Lower leg skin (tissue), 4 donors: Measurements from ENCODE around the gene ASPA. TPM values are rescaled to one million over a fixed set of nuclear protein-coding genes. Genes with fewer than 3 reads are reported as not detected.

Experiments used
- DNase-seq, 2 donors: peaks; one replicate each; pipeline ENCODE4 v3.0.0-alpha.2; 2019; ENCODE audit warnings: low spot score in 2 of 2
- H3K4me3 ChIP-seq: fragments of 200-600 bp; sonication (generic); 2 replicates; pipeline ENCODE4 v1.5.1; 2017; ENCODE audit warnings: mild to moderate bottlenecking, low read depth; ENCODE audit not compliant: poor library complexity, severe bottlenecking
- CTCF ChIP-seq, 3 donors: fragments of 450-650 bp; IDR thresholded peaks; one replicate each; pipeline ENCODE4 v1.5.1; 2016; ENCODE audit warnings: antibody characterized with exemption in 3 of 3, mild to moderate bottlenecking in 3 of 3, moderate library complexity in 2 of 3
- POLR2A ChIP-seq, 2 donors: fragments of 450-650 bp; IDR thresholded peaks; one replicate each; pipeline ENCODE4 v1.6.1; 2016 to 2017; ENCODE audit warnings: antibody characterized with exemption in 2 of 2, mild to moderate bottlenecking in 1 of 2, moderate library complexity in 1 of 2
- WGBS, 2 donors: methylation state at CpG; one replicate each; pipeline ENCODE4 v1.1.5; 2018; 5-methylcytosine and 5-hydroxymethylcytosine counted together
- intact Hi-C: fragments of 100-400 bp; cut with DNase I; formaldehyde crosslinking; loops from one replicate; pipeline ENCODE4 v1.15.0; 2023; ENCODE audit warnings: low total_unique reads
- total RNA-seq, 4 donors: library from RNA; depleted of rRNA; stranded (reverse); fragments of >200 nt; gene quantifications; one replicate each; pipeline ENCODE4 v1.1.0, GENCODE V29; 2016

ASPA gene
- total RNA-seq, 4 donors from 2014 or later: 0.69 to 3.2 (median 1.4) TPM

- TF ChIP-seq POLR2A (IDR thresholded peaks at IDR 0.05): no peak
- TF ChIP-seq CTCF (IDR thresholded peaks at IDR 0.05): no peak
- no peak for DNase-seq
- H3K4me3 ChIP-seq: no peak overlapping the region
- 75 to 91% methylated on average over 4 to 5 of the region's 5 CpGs for WGBS, 2 donors
- intact Hi-C loops: no loop called here
Measured at GRCh38 chr17:3502466-3502865, 26.7 kb downstream of the ASPA start.

GRCh38 chr17:3503285-3503684, 27.5 kb downstream of the ASPA start:
- 51 to 59% methylated on average over 1 of the region's 1 CpG for WGBS, 2 donors
- intact Hi-C loops: no loop called here
- TF ChIP-seq POLR2A (IDR thresholded peaks at IDR 0.05): no peak
- no peak for TF ChIP-seq CTCF (IDR thresholded peaks at IDR 0.05)
- H3K4me3 ChIP-seq: no peak overlapping the region
- no peak for DNase-seq

- H3K4me3 ChIP-seq: no peak overlapping the region
- 90 to 95% methylated on average over 7 of the region's 7 CpGs for WGBS, 2 donors
- DNase-seq: no peak
- TF ChIP-seq CTCF (IDR thresholded peaks at IDR 0.05) (no peak), POLR2A (IDR thresholded peaks at IDR 0.05) (no peak)
- intact Hi-C loops: no loop called here
Measured at GRCh38 chr17:3505008-3505407, 29.2 kb downstream of the ASPA start.

- no peak for TF ChIP-seq POLR2A (IDR thresholded peaks at IDR 0.05)
- TF ChIP-seq CTCF (IDR thresholded peaks at IDR 0.05): no peak
- H3K4me3 ChIP-seq: no peak overlapping the region
- DNase-seq: no peak
- intact Hi-C loops: no loop called here
- WGBS, 2 donors: 96 to 100% methylated on average over 2 of the region's 2 CpGs
Measured at GRCh38 chr17:3506054-3506453, 30.3 kb downstream of the ASPA start.

GRCh38 chr17:3507071-3507470, 31.3 kb downstream of the ASPA start:
- no peak for DNase-seq
- no peak overlapping the region for H3K4me3 ChIP-seq
- no peak for TF ChIP-seq POLR2A (IDR thresholded peaks at IDR 0.05)
- no peak for TF ChIP-seq CTCF (IDR thresholded peaks at IDR 0.05)
- WGBS, 2 donors: 79 to 89% methylated on average over 1 of the region's 1 CpG
- intact Hi-C loops: no loop called here

GRCh38 chr17:3507869-3508268, 32.1 kb downstream of the ASPA start:
- WGBS, 2 donors: 79 to 84% methylated on average over 3 of the region's 3 CpGs
- intact Hi-C loops: no loop called here
- TF ChIP-seq POLR2A (IDR thresholded peaks at IDR 0.05): no peak
- no peak for TF ChIP-seq CTCF (IDR thresholded peaks at IDR 0.05)
- DNase-seq: no peak
- H3K4me3 ChIP-seq: no peak overlapping the region
